CD14-positive monocyte (primary cell): ENCODE results near the gene CTNND2. TPM values are rescaled to one million over a fixed set of nuclear protein-coding genes. Genes with fewer than 3 reads are reported as not detected.

Experiments used
- DNase-seq, 3 donors: peaks; one replicate each; pipeline ENCODE4 v3.0.0-alpha.2; 2011 to 2022
- H2AFZ ChIP-seq: 2 replicates; pipeline ENCODE4 v1.6.0; 2012; ENCODE audit warnings: mild to moderate bottlenecking, low read depth, low read length, inconsistent platforms; ENCODE audit not compliant: insufficient read depth, poor library complexity, severe bottlenecking
- H3K27ac ChIP-seq, 2 donors: 1 replicate in 1 of 2; 2 replicates in 1 of 2; pipeline ENCODE4 v1.5.1; 2012 to 2013; ENCODE audit warnings: low read length in 2 of 2, control low read depth in 1 of 2, inconsistent platforms in 1 of 2, low read depth in 1 of 2, mild to moderate bottlenecking in 1 of 2
- H3K27me3 ChIP-seq, 2 donors: one replicate each; pipeline versions ENCODE4 v1.6.0 to v1.6.1; 2011 to 2013; ENCODE audit warnings: low read length in 2 of 2; ENCODE audit not compliant: control insufficient read depth in 2 of 2, insufficient read depth in 2 of 2
- H3K36me3 ChIP-seq, 2 donors: replicated peaks in 1 of 2; 1 replicate in 1 of 2; 2 replicates in 1 of 2; pipeline versions ENCODE4 v1.5.1 to v1.6.1; 2012 to 2013; ENCODE audit warnings: low read length in 2 of 2, control low read depth in 1 of 2, inconsistent platforms in 1 of 2, mild to moderate bottlenecking in 1 of 2; ENCODE audit not compliant: insufficient read depth in 2 of 2, control insufficient read depth in 1 of 2
- H3K4me1 ChIP-seq, 2 donors: 1 replicate in 1 of 2; 2 replicates in 1 of 2; pipeline versions ENCODE4 v1.5.1 to v1.6.1; 2012 to 2013; ENCODE audit warnings: low read length in 2 of 2, control low read depth in 1 of 2, inconsistent platforms in 1 of 2, mild to moderate bottlenecking in 1 of 2, moderate library complexity in 1 of 2; ENCODE audit not compliant: insufficient read depth in 2 of 2, control insufficient read depth in 1 of 2
- H3K4me2 ChIP-seq: replicated peaks from 2 replicates; pipeline ENCODE3; 2012; ENCODE audit warnings: low read length, moderate library complexity, mild to moderate bottlenecking; ENCODE audit not compliant: poor library complexity, severe bottlenecking; ENCODE audit errors: extremely low read depth
- H3K4me3 ChIP-seq, 3 experiments: fragments of 200-600 bp in 1 of 3; sonication (generic) in 1 of 3; replicated peaks in 1 of 3; 1 replicate in 2 of 3; 2 replicates in 1 of 3; pipeline ENCODE4 v1.5.1; 2011 to 2013; ENCODE audit warnings: low read length in 3 of 3, mild to moderate bottlenecking in 3 of 3, control low read depth in 2 of 3, low read depth in 2 of 3, inconsistent platforms in 1 of 3, moderate library complexity in 1 of 3
- H3K79me2 ChIP-seq: 2 replicates; pipeline ENCODE4 v1.6.0; 2012; ENCODE audit warnings: mild to moderate bottlenecking, control low read depth, inconsistent platforms, low read length, moderate library complexity; ENCODE audit not compliant: insufficient read depth
- H3K9ac ChIP-seq: 2 replicates; pipeline ENCODE4 v1.6.0; 2017; ENCODE audit warnings: low read length, mild to moderate bottlenecking; ENCODE audit not compliant: insufficient read depth, poor library complexity, severe bottlenecking
- H3K9me3 ChIP-seq, 2 donors: replicated peaks in 1 of 2; 1 replicate in 1 of 2; 2 replicates in 1 of 2; pipeline versions ENCODE4 v1.5.1 to v1.6.1; 2012 to 2013; ENCODE audit warnings: low read length in 2 of 2, control low read depth in 1 of 2; ENCODE audit not compliant: control insufficient read depth in 1 of 2, insufficient read depth in 1 of 2
- H4K20me1 ChIP-seq: 2 replicates; pipeline ENCODE4 v1.6.0; 2012; ENCODE audit warnings: mild to moderate bottlenecking, low read length, control low read depth, moderate library complexity; ENCODE audit not compliant: insufficient read depth
- H3K27ac Mint-ChIP-seq, 7 donors: one replicate each; pipeline ENCODE4 v1.8.0; 2020; ENCODE audit warnings: mild to moderate bottlenecking in 7 of 7, mixed read lengths in 7 of 7, moderate library complexity in 6 of 7, inconsistent platforms in 2 of 7
- H3K27me3 Mint-ChIP-seq, 3 donors: one replicate each; pipeline ENCODE4 v1.8.0; 2021 to 2022; ENCODE audit warnings: low read depth in 3 of 3, mild to moderate bottlenecking in 3 of 3, mixed read lengths in 3 of 3, moderate library complexity in 3 of 3, inconsistent platforms in 1 of 3
- H3K36me3 Mint-ChIP-seq, 2 donors: one replicate each; pipeline ENCODE4 v1.8.0; 2020; ENCODE audit warnings: mixed read lengths in 2 of 2, inconsistent platforms in 1 of 2, mild to moderate bottlenecking in 1 of 2
- H3K4me1 Mint-ChIP-seq: one replicate; pipeline ENCODE4 v1.8.0; 2020; ENCODE audit warnings: mild to moderate bottlenecking, mixed read lengths
- H3K4me3 Mint-ChIP-seq, 2 donors: one replicate each; pipeline ENCODE4 v1.8.0; 2020; ENCODE audit warnings: mild to moderate bottlenecking in 2 of 2, mixed read lengths in 2 of 2, moderate library complexity in 1 of 2
- H3K9me3 Mint-ChIP-seq, 7 donors: one replicate each; pipeline ENCODE4 v1.8.0; 2020 to 2022; ENCODE audit warnings: mixed read lengths in 7 of 7, mild to moderate bottlenecking in 6 of 7, moderate library complexity in 6 of 7, inconsistent platforms in 2 of 7
- CTCF ChIP-seq: fragments of 200-600 bp; IDR thresholded peaks from one replicate; pipeline ENCODE4 v1.8.0; 2022; ENCODE audit warnings: antibody characterized with exemption, mild to moderate bottlenecking
- WGBS: methylation state at CpG from one replicate; pipeline ENCODE4 v1.1.5; 2013; ENCODE audit warnings: missing lambda C conversion rate; ENCODE audit not compliant: insufficient coverage; 5-methylcytosine and 5-hydroxymethylcytosine counted together
- intact Hi-C, 2 donors: fragments of 100-400 bp; cut with micrococcal nuclease; formaldehyde crosslinking; loops; one replicate each; pipeline versions ENCODE4 v1.15.0 to v1.15.1; 2023
- polyA plus RNA-seq, 3 donors: library from polyadenylated mRNA; depleted of rRNA in 1 of 3; unstranded in 2 of 3; stranded (reverse) in 1 of 3; fragments of 300-500 nt in 2 of 3; fragments of >200 nt in 1 of 3; fragmentation: Illumina TruSeq in 2 of 3; gene quantifications; 1 replicate in 2 of 3; 2 replicates in 1 of 3; pipeline ENCODE4 v1.2.3, GENCODE V29; 2012 to 2021

Gene CTNND2
- polyA plus RNA-seq, 3 donors, result not detected

GRCh38 chr5:11658376-11658775 is 245.9 kb downstream of the CTNND2 start:
- Histone ChIP-seq H3K36me3 (no peaks in the 10 kb centered on the region), H3K9ac (no peak overlapping the region), H3K4me1 (no peaks in the 10 kb centered on the region), H3K79me2 (no peaks in the 10 kb centered on the region), H2AFZ (no peak overlapping the region), H3K4me2 (no peak overlapping the region), H3K27me3 (no peaks in the 10 kb centered on the region), H3K9me3 (no peaks in the 10 kb centered on the region), H3K4me3 (no peak overlapping the region), H3K27ac (no peak overlapping the region), H4K20me1 (no peaks in the 10 kb centered on the region)
- TF ChIP-seq CTCF, result no peak
- intact Hi-C loops, result no loop called here
- H3K36me3 Mint-ChIP-seq, result no peaks in the 10 kb centered on the region
- no peak overlapping the region for H3K27ac Mint-ChIP-seq
- peaks cover 0 to 5% (median 0%) of the 10 kb centered on the region in 7 donors for H3K9me3 Mint-ChIP-seq
- peaks cover 0 to 3% (median 1%) of the 10 kb centered on the region in 3 donors for H3K27me3 Mint-ChIP-seq
- no peak for DNase-seq
- H3K4me3 Mint-ChIP-seq, result no peak overlapping the region
- WGBS, result no CpG with 5 or more reads among the region's 5 CpGs
- H3K4me1 Mint-ChIP-seq, result peaks cover 3% of the 10 kb centered on the region

- Mint-ChIP-seq H3K9me3 (peaks cover 0 to 5% (median 0%) of the 10 kb centered on the region in 7 donors), H3K4me3 (no peak overlapping the region), H3K4me1 (peaks cover 3% of the 10 kb centered on the region), H3K36me3 (no peaks in the 10 kb centered on the region), H3K27me3 (peaks cover 0 to 3% (median 1%) of the 10 kb centered on the region in 3 donors), H3K27ac (no peak overlapping the region)
- H3K9me3 ChIP-seq, result no peaks in the 10 kb centered on the region
- no peak overlapping the region for H2AFZ ChIP-seq
- no peaks in the 10 kb centered on the region for H3K79me2 ChIP-seq
- no peaks in the 10 kb centered on the region for H4K20me1 ChIP-seq
- no peaks in the 10 kb centered on the region for H3K36me3 ChIP-seq
- no peak overlapping the region for H3K4me2 ChIP-seq
- no peak for DNase-seq
- intact Hi-C loops, result no loop called here
- H3K4me3 ChIP-seq, result no peak overlapping the region
- no peaks in the 10 kb centered on the region for H3K27me3 ChIP-seq
- no peak overlapping the region for H3K9ac ChIP-seq
- no peaks in the 10 kb centered on the region for H3K4me1 ChIP-seq
- H3K27ac ChIP-seq, result no peak overlapping the region
- no CpG with 5 or more reads among the region's 4 CpGs for WGBS
- TF ChIP-seq CTCF, result no peak
Observed at GRCh38 chr5:11656916-11657315, 247.3 kb downstream of the CTNND2 start.
